Activated T-cell treated with anti-CD3 and anti-CD28 coated beads for 48 hours (primary cell): ENCODE results near the gene NOC4L.
"Not testable (repeated sequence)": the region's sequence is repeated elsewhere in the genome, so short reads cannot be mapped to it uniquely, and the experiment has no call there.

Experiments
- DNase-seq: peaks from one replicate; pipeline ENCODE4 v3.0.0-alpha.2; 2020; ENCODE audit warnings: low read depth

NOC4L gene

DNA sequence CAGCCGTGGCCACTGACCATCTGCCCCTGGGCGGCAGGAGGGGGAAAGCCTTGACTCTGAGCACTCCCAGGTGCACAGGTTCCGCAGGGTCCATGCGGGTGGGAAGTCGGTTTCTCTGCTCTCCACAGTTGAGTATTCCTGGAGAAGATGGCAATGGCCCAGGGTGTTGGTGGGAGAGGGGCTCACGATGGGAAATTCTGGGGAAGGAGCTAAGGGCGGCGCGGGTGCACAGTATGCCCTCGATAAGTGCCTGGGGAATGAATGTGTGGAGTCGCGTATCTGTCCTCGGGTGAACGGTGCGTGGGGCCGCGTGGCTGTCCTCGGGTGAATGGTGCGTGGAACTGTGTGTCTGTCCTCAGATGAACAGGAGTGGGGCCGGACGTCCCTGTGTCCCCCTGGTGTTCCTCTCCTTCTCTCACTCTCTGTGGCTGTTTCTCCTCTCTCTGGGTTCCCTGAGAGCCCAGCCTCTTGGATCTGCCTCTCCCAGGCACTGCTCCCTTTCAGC is 38.0 kb downstream of the NOC4L start:
- DNase-seq = no peak

DNA sequence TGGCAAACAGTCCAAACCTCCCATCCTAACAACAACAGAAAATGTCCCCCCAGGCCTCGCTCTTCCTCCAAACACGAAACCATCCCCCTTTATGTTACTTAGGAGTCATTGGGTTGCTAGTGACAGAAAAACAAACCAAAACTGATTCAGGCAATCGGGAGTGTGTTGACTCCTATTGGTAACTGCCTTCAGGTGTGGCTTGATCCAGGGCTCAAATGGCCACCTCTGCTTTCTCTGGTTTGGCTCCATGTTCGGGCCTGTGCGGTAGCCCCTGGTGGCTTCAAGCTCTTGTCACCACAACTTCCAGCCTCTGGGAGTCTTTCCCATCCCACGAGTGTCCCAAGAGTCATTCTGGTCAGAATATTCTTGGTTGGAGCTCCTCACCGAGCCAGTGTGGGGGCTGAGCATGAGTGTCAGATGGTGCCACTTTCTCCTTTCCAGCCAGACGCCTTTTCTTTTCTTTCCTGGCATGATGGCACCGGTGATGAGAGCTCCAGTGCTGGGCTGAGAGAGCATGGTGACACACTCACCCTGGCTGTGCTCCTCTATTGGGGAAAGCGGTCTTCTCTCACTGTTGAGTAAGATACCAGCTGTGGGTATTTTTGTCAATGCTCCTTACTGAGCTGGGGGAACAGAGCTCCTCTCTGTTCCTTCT is 38.6 kb downstream of the NOC4L start:
- DNase-seq = no peak

DNA sequence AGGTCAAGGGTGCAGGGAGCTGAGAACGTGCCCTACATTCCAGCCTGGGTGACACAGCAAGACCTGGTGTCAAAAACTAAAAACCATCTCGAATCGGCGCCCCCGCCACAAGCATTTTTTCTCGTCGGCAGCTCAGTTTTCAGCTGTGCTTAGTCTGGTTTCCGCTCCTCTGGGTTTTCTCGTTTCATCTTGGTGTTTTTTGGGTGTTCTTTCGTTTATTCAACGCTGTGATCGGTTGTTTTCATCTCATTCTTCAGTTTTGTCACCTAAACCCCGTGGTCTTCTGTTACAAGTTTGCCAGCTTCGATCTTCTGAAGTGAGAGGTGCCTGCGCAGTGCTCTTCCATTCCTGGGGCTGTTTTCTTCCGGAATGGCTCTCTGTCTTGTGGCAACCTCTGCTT is 41.4 kb downstream of the NOC4L start:
- no peak for DNase-seq

DNA sequence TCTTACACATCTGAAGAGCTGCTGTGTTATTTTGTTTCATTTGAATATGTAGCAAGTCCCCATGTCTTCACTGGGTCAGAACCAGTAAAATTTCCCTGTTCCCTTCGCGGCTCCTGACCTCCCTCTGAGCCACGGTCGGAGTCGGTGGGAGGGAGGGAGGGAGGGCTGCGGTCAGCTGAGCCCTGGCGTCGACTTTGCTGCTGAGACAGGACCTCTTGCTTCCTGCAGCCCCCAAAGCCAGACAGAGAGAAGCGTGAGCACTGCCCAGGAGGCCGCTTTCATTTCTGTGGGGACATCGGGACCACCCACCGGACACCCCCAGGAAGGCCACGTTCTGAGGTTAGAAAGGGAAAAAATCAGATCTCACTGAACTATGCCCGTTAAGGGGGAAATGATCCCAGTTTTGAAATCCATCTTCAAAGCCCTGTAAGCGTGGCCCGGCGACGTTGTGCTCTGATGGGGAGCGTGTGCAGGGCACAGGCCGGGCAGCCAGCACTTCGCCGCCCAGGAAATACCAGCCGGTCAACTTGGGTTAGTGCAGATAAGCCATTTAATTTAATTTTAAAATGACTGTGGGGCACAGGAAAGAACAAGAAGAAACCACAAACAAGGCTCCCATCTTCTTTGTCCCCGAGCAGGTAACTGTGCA is 42.1 kb downstream of the NOC4L start:
- DNase-seq = no peak

DNA sequence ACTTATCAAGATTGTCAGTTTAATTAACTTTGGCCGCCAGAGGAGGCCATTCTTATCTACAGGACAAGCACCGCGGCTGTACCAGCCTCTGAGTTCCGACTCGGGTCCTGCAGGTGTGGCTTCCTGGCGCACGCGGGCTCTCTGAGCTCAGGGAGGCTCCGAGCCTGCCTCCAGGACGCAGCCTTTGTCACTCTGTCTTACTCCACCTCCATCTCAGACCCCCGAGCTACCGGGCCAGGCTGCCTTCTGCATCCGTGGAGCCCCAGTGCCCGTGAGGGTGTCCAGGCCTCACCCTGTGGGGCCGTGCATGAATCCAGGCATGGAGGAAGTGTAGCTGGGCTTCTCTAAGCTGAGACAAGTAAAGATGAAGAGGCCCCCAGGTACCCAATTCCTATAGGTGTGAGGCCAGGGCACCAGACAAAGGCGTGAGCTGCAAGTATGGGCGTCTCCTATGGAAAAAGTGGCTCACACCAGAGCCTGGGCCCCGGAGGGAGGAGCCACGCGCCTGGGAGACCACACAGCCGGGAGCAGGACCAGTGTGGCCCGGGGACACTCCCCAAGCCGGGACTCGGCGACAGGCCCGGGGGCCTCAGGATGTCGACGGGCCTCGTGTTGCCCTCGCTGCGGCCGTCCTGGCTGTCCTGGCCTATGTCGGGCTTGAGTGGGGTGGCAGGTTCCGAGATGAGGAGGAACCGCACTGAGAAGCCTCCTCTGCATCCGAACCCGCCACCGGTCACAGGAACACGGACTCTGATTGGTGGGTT is 42.8 kb downstream of the NOC4L start:
- no peak for DNase-seq

DNA sequence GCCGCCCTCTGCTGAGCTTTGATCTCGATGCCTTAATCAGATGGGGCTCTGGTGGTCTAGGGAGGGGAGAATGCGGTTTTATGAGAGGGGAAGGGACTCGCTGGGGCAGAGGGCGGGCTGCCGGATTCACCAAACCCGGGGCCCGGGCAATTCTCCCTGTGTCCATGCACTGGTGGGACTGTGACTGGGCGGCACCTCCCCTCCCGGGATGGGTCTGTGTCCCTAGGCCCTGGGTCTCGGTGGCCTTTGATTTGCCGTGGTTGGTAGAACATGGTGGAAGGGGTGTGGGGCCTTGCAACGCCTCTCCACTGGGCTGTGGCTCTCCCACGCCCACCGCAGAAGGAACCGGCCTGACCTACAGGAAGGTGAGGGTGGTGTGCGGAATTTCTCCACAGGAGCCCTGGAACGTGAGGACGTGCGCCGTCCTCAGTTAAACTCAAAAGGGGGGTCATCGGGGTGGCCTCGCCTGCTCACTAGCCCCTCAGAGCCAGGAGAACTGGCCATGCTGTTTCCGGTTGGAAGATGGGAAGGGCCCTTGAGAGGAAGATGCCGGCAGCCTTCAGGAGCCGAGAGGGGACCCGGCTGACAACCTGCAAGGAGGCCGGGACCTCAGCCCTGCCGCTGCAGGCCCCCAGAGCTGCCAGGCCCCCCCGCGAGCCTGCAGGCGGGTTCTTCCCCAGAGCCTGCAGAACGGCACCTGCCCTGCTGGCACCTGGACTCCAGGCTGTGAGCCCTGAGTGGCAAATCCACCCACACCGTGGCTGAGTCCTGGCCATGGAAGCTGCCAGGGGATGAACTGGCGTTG is 43.6 kb downstream of the NOC4L start:
- DNase-seq = no peak

DNA sequence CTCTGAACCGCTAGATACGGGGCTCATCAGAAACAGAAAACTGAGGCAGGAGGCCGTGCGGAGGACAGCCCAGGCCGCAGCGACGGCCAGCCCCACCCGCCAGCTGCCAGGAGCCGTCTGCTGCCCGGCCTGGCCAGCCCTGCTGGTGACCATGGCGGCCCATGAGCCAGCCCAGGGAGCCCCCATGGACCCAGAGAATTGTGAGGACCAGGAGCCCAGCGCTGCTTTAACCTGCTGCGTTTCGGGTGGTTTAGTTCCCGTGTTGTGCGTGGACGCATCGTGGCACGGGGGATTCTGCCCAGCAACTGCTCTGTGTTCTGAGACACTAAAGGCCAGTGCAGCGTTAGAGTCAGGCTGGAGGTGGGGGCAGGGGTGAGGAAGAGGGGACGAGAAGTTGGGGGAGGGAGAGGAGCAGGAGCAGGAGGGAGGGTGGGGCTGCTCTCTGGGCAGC is 44.2 kb downstream of the NOC4L start:
- no peak for DNase-seq

DNA sequence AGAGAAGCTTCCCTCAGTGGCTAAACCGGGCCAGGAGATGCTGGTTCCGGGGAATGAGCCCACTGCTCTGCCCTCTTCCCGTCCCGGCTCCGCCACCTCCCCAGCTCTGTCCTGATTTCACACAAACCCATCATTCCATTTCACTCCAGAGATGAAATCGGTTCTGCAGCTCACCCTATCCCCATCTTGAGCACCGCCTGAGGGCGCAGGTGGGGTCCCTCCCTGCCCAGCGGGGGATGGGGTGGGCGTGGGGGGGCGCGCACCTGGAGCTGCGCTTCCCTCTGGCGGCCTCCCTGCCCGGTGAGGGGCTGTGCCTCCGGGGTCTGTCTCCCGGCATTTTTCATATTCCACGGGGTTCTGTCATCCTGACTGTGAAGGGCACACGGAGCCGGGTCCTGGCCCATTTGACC is 44.7 kb downstream of the NOC4L start:
- DNase-seq = no peak

DNA sequence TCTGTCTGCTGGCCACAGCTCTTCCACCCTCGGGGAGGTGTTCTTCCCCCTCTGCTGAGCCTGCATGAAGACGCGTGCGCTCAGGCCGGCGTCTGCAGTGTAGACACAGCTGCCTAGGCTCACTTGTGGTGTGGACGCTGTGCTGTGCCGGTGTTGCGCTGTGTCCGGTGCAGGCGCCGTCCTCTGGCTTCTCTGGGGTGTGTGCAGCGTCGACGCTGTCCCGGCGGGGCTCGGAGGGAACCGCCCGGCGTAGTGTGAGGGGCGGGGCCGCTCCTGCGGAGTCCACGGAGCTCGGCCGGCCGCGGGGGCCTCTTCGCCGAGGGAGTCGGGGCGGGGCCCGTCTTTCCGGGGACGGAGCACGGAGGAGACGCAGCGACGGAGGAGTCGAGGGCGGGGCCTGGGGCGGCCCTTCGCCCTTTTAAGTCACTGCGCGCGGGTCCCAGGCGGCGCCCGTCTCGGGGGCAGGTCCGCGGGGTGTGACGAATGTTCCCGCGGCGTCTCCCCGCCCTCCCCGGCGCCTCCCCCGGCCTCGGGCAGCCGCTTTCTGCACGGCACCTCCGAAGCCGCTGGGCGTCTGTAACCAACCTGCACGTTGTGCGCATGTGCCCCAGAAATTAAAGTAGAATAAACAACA is 45.2 kb downstream of the NOC4L start:
- peak; percentile 94 for DNase-seq

DNA sequence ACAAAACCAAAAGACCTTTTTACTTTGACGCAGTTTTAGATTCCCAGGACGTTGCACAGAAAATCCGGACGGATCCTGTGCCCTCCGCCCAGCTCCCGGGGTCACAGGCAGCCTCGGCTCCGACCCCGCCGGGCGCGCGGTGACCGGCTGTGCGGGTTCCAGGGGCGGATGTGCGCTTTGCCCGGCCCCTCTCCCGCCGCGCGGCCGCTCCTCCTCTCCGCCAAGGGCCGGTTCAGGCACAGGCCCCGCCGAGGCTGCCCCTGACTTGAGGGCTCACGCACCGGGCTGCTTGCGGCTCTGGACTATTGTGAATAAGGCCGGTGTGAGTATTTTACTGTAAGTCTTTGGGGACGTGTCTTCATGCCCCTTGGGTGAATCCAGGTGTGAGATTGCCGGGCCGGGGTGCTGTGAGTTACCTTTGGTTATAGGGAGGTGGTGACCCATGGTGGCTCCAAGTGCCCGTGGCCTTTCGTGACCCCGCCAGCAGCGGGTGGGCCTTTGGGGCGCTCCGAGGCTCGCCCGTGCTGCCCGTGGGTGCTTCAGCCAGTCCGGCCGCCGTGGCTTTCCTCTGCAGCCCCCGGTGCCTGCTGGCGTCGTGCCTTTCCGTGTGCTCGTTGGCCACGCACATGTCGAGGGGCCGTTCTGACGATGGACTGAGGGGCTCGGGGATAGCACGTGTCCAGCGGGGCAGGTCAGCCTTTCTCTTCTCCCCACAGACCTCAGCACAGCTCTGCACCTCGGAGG is 45.9 kb downstream of the NOC4L start:
- DNase-seq = no peak

DNA sequence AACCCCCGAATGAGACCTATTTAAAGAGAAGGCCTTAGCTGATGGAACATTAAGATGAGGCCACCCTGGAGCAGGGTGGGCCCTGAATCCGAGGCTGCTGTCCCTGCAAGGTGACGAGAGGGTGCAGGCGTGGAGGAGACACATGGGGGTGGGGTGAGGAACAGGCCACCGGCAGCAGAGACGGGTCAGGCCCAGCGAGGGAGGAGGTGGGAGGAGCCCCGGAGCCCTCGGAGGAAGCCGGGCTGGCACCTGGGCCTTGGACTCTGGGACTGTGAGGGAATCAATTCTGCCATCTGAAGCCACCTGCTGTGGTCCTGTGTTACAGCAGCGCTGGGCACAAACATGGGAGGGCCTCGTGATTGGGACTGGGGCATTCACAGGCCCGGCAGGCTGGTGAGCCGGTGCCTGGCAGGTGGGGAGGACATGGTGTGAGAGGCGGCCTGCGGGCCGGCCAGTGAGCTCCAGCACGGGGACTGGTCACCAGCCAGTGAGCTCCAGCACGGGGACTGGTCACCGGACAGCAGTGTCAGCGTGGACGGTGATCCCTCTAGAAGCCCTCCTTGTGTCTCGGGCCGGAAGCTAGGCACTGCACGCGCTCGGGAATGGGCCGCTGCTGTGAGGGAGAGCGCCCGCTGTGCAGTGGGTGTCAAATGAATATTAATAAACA is 46.7 kb downstream of the NOC4L start:
- DNase-seq = no peak

DNA sequence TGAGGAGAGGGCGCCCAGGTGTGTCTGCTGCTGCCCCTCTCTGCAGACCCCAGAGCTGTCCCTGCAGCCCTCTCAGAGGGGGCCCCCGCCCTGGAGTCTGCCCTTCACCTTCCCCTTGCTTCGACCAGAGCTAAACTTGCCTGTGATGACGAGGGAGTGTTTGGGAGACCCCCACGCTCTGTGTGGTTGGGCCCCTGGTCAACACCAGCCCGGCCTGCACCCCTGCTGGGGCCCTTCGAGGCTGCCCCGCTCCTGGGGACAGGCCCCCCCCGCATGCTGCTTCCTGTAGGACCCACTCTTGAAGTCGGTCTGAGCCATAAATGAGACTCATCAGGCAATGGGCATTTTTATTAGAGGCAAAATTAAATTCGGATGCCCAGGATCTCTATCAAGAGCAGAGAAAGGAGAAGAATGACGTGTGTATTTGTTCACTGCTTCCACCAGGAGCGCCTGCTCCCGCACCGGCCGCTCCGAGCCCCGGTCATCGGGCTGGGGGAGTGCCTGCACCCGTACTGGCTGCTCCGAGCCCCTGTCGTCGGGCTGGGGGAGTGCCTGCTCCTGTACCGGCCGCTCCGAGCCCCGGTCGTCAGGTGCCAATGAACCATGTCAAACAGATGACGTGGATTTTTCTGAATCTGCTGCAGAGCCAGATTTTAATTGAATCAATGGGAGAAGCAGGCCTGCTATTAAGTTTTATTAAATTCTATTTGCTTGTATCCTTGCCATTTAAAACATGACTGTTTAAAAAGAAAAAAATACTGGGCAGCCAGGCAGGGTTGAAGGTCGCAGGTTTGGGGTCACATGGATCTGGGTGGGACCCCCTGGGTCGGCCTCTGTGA is 47.7 kb downstream of the NOC4L start:
- DNase-seq = no peak

DNA sequence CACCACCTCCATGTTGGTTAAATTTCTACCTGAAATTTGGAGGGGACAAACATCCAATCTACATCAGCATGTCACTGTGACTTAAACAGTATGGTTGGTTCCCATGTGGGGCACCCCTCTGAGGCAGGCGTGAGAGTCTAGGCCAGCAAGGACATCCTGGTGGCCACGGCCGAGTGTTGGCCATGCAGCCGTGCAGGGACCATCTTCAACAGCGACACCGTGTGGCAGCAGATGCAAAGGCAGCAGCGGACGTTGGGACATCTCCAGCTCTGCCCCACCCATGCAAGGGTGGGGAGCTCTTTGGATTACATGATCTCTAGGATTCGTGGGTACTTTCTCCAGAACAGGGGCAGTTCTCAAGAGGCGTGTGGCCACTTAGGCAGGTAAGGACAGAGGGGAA is 49.8 kb downstream of the NOC4L start:
- no peak for DNase-seq

DNA sequence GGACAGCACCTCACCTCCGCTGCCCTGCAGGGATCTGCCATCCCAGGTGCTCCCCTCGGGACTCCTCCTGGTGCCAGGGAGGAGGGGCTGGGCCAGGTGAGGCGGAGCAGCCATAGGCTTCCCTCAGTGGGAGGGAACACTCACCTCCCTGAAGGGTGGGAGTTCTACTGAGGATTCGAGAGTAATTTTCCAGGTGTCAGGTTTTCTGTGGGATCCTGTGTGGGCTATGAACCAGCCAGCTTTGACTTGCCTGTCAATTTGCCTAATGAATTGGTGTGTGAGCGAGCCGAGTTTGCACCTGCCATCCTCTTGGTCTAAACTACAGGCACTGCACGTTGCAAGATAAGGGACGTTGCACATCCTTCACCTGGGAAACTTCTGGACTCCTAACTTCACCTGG is 50.3 kb downstream of the NOC4L start:
- no peak for DNase-seq

DNA sequence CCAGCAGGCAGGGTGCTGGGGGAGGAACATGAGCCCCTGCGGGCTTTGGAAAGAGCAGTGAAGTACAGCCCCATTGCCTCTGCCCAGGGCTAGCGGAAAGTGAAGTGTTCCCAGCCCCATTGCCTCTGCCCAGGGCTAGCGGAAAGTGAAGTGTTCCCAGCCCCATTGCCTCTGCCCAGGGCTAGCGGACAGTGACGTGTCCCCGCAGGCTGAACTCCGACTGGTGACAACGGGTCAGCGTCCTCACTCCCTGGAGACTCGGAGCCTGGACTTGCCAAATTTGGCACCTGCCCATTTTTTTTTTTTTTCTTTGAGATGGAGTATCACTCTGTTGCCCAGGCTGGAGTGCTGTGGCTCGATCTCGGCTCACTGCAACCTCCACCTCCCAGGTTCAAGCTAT is 51.0 kb downstream of the NOC4L start:
- not testable (repeated sequence) for DNase-seq

DNA sequence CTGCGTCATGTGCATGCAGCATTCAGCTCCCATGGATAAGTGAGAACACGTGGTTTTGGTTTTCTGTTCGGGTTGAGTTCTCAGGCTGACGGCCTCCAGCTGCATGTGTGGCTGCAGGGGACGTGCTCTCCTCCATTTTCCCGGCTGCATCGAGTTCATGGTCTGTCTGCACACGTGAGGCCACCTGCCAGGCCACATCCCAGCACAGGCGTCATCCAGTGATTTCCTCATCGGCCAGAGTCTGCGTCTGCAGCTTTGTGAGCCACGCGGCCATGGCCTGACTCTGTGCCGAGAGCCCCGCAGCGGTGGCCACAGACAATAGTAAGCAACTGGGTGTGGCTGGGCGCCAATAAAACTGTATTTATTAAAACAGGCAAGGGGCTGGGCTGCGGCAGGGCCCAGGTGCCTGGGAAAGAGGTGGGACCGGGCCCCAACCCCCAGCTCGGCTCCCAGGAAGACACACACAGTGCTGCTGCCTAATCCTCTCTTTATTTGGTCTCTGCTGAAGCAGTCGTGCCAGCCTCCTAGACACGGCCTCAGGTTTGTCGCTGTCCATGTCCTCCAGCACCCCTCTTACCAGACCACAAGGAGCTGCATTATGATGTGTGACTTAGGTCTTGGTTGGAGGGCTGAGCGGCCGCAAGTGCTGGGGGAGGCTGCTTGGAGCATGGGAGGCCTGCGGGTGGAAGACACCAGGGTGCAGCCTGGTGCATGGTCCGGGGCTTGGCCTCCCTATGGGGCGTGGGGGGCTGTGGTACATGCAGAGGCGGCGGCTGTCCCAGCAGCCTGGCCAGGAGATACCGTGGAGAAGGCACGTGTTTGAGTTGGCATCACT is 52.0 kb downstream of the NOC4L start:
- DNase-seq = no peak

DNA sequence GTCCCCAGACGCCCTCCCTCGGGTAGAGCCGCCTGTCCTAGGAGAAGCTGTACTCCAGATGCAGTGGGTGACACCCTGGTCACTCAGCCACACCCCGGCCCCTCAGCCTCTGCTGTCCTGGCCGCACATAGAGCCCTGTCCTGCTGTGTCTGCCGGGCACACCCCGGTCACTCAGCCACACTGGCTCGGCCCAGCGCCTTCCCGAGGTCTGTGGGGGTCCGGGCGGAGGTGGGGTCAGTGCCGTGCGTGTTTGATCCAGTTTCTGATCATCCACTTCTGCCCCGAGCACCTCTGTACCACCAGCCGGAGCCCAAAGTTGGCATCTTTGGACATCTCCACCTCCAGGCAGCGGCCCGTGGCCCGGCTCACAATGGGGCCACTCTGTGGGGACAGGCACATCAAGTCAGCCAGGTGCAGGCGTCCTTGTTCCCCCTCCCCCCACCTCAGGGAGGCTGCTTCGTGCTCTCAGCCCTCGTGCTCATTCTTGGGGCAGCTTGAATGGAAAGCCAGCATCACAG is 52.7 kb downstream of the NOC4L start:
- DNase-seq = no peak

DNA sequence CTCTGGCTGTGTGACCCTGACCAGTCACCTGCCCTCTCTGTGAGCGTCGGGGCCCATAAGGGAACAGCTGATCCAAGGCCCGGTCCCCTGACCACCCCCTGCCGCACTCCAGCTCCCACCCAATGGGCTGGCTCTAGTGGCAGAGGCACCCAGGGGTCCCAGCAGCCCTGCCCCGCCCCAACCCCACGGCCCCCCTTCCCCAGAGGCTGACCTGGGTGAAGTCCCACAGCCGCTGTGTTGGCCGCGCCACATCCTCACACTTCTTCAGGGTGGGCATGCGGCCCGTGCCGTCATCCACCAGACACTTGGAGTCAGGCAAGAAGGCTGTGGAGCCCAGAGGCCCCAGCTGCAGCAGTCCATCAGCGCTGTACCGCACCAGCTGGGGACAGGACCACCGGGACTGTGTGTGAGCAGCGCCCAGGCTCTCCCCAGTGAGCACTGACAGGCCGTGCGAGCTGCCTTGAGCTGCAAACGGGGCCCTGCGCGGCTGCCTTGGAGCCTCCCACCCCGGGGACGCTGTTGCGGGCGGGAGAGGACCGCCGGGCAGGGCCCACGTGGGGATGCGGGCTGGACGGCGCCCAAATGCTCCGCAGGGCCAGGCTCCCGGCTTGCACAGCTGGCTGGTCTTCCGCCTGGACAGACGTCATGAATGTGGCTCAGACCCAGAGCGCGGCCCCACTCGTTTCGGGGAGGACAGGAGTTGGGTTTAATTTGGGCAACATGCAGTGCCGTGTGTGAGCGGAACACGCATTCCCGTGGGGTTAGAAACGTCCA is 53.5 kb downstream of the NOC4L start:
- no peak for DNase-seq
